Stomach (tissue), 9 donors: ENCODE results near the gene CARHSP1. TPM values are rescaled to one million over a fixed set of nuclear protein-coding genes. Genes with fewer than 3 reads are reported as not detected.
"Not testable (repeated sequence)": the region's sequence is repeated elsewhere in the genome, so short reads cannot be mapped to it uniquely, and the experiment has no call there.

ENCODE experiments used
- DNase-seq, 2 donors: peaks; one replicate each; pipeline versions ENCODE4 v3.0.0 to v3.0.0-alpha.2; 2013 to 2019
- H3K27ac ChIP-seq, 5 donors: fragments of 200-600 bp in 4 of 5; sonication (generic) in 4 of 5; one replicate each; pipeline ENCODE4 v1.5.1; 2013 to 2019; ENCODE audit warnings: mild to moderate bottlenecking in 1 of 5, moderate library complexity in 1 of 5
- H3K27me3 ChIP-seq, 3 donors: fragments of 200-600 bp; sonication (generic); one replicate each; pipeline ENCODE4 v1.5.1; 2017 to 2019; ENCODE audit warnings: mixed run types in 1 of 3
- H3K36me3 ChIP-seq, 4 donors: fragments of 200-600 bp; sonication (generic); 1 replicate in 3 of 4; 2 replicates in 1 of 4; pipeline ENCODE4 v1.5.1; 2016 to 2019
- H3K4me1 ChIP-seq, 4 donors: fragments of 200-600 bp; sonication (generic); one replicate each; pipeline ENCODE4 v1.5.1; 2016 to 2019
- H3K4me3 ChIP-seq, 4 donors: fragments of 200-600 bp; sonication (generic) in 3 of 4; one replicate each; pipeline ENCODE4 v1.5.1; 2016 to 2019; ENCODE audit warnings: mild to moderate bottlenecking in 1 of 4
- H3K9me3 ChIP-seq, 4 donors: fragments of 200-600 bp; sonication (generic); one replicate each; pipeline ENCODE4 v1.5.1; 2016 to 2019
- EP300 ChIP-seq: sonication (generic); formaldehyde crosslinking; IDR thresholded peaks from one replicate; pipeline ENCODE4 v1.6.1; 2017; ENCODE audit warnings: antibody characterized with exemption
- POLR2A ChIP-seq, 4 donors: fragments of 450-650 bp; IDR thresholded peaks; one replicate each; pipeline ENCODE4 v1.6.1; 2016; ENCODE audit warnings: antibody characterized with exemption in 4 of 4, control low read depth in 2 of 4, mild to moderate bottlenecking in 1 of 4, moderate library complexity in 1 of 4
- POLR2AphosphoS5 ChIP-seq, 3 donors: sonication (generic); formaldehyde crosslinking; IDR thresholded peaks; one replicate each; pipeline ENCODE4 v1.6.1; 2016; ENCODE audit warnings: antibody characterized with exemption in 3 of 3
- WGBS, 5 donors: extraction: QIAGEN DNeasy Blood & Tissue Kit in 3 of 5; methylation state at CpG; one replicate each; pipeline versions ENCODE4 v1.1.5 to v1.1.7; 2013 to 2018; 5-methylcytosine and 5-hydroxymethylcytosine counted together
- intact Hi-C: fragments of 100-400 bp; cut with DNase I; formaldehyde crosslinking; loops from one replicate; pipeline ENCODE4 v1.15.1; 2023; ENCODE audit warnings: low total_unique reads
- polyA plus RNA-seq, 3 donors: library from polyadenylated mRNA; stranded (reverse); fragments of 200-250 nt; gene quantifications; one replicate each; pipeline ENCODE4 v1.2.3, GENCODE V29; 2013
- total RNA-seq, 5 donors: library from RNA; depleted of rRNA; stranded (reverse); fragments of >200 nt; gene quantifications; one replicate each; pipeline versions ENCODE4 v1.1.0 to v1.2.3, GENCODE V29; 2014 to 2016
- TF ChIP-seq, protein P1 (sequence below), 7 experiments: fragments of 450-650 bp in 4 of 7; fragments of 200-600 bp in 3 of 7; sonication (generic) in 3 of 7; IDR thresholded peaks; one replicate each; pipeline ENCODE4 v1.5.1; 2016 to 2019; ENCODE audit warnings: antibody characterized with exemption in 7 of 7, control low read depth in 2 of 7, mild to moderate bottlenecking in 1 of 7
- donor health status: healthy with polysubstance abuse.
- donor health status: Bipolar disorder and iron deficiency.
- donor health status: healthy.

Gene CARHSP1
- total and polyA plus RNA-seq, 8 donors = 2.0 to 190 (median 58.5) TPM

- Histone ChIP-seq H3K27ac (no peak overlapping the region), H3K36me3 (peaks cover 14 to 56% (median 50%) of the 10 kb centered on the region in 4 donors), H3K4me1 (peaks cover 5 to 33% (median 18%) of the 10 kb centered on the region in 4 donors), H3K27me3 (no peaks in the 10 kb centered on the region), H3K9me3 (no peaks in the 10 kb centered on the region), H3K4me3 (no peak overlapping the region)
- DNase-seq = no peak
- intact Hi-C loops = no loop called here
- TF ChIP-seq POLR2AphosphoS5 (IDR thresholded peaks at IDR 0.05) (no peak), EP300 (no peak), POLR2A (IDR thresholded peaks at IDR 0.05) (no peak)
- TF ChIP-seq, protein P1, sequence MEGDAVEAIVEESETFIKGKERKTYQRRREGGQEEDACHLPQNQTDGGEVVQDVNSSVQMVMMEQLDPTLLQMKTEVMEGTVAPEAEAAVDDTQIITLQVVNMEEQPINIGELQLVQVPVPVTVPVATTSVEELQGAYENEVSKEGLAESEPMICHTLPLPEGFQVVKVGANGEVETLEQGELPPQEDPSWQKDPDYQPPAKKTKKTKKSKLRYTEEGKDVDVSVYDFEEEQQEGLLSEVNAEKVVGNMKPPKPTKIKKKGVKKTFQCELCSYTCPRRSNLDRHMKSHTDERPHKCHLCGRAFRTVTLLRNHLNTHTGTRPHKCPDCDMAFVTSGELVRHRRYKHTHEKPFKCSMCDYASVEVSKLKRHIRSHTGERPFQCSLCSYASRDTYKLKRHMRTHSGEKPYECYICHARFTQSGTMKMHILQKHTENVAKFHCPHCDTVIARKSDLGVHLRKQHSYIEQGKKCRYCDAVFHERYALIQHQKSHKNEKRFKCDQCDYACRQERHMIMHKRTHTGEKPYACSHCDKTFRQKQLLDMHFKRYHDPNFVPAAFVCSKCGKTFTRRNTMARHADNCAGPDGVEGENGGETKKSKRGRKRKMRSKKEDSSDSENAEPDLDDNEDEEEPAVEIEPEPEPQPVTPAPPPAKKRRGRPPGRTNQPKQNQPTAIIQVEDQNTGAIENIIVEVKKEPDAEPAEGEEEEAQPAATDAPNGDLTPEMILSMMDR (IDR thresholded peaks at IDR 0.05) = no peak
- 82 to 89% (median 87%) methylated on average over 10 of the region's 10 CpGs for WGBS, 5 donors
Observed at GRCh38 chr16:8846401-8846932, 22.3 kb downstream of the CARHSP1 start.

GRCh38 chr16:8845699-8846298, 23.0 kb downstream of the CARHSP1 start:
- no peak for TF ChIP-seq POLR2A (IDR thresholded peaks at IDR 0.05)
- no peak for TF ChIP-seq EP300
- TF ChIP-seq POLR2AphosphoS5 (IDR thresholded peaks at IDR 0.05) = no peak
- TF ChIP-seq, protein P1 (IDR thresholded peaks at IDR 0.05) = no peak
- Histone ChIP-seq H3K27ac (no peak overlapping the region), H3K4me3 (no peak overlapping the region), H3K4me1 (peaks cover 5 to 31% (median 18%) of the 10 kb centered on the region in 4 donors), H3K27me3 (no peaks in the 10 kb centered on the region), H3K36me3 (peaks cover 14 to 50% (median 43%) of the 10 kb centered on the region in 4 donors), H3K9me3 (no peaks in the 10 kb centered on the region)
- no peak for DNase-seq
- WGBS, 5 donors = 77 to 87% (median 86%) methylated on average over 7 of the region's 7 CpGs
- intact Hi-C loops = no loop called here

- H3K4me3 ChIP-seq, H3K27me3 ChIP-seq, DNase-seq, intact Hi-C loops, H3K27ac ChIP-seq, H3K9me3 ChIP-seq: not testable (repeated sequence)
- Histone ChIP-seq H3K36me3 (peaks cover 0 to 26% (median 18%) of the 10 kb centered on the region in 4 donors), H3K4me1 (peaks cover 0 to 15% (median 4%) of the 10 kb centered on the region in 4 donors)
- WGBS, 5 donors = 68 to 79% (median 75%) methylated on average over 7 to 12 of the region's 12 CpGs
Observed at GRCh38 chr16:8843296-8843695, 25.5 kb downstream of the CARHSP1 start.

DNA sequence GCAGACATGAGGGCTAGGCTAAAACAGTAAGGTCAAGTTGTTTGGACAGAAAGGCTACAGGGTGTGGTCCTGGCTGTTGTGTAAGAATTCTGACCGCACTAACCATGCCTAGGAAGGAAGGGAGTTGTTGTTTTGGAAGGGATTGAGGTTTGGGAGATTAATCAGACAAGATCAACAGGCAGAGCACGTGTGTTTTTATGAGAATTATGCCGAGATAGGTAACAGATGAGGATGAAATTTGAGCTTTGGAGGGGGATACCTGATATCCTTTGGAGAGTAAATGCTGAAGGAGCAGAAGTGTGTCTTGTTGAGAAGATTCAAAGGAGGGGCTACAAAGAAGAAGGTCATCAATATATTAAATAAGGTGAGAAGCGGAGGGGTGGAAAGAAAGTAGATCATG, 26.8 kb downstream of the CARHSP1 start:
- H3K27me3 ChIP-seq, H3K4me3 ChIP-seq, DNase-seq, intact Hi-C loops, H3K9me3 ChIP-seq: not testable (repeated sequence)
- Histone ChIP-seq H3K4me1 (peaks cover 0 to 14% (median 7%) of the 10 kb centered on the region in 4 donors), H3K27ac (peak overlapping the region in 1 of 5 donors; percentile 13), H3K36me3 (peaks cover 0 to 13% (median 7%) of the 10 kb centered on the region in 4 donors)
- WGBS, 5 donors = 39 to 64% (median 58%) methylated on average over 4 of the region's 4 CpGs

DNA sequence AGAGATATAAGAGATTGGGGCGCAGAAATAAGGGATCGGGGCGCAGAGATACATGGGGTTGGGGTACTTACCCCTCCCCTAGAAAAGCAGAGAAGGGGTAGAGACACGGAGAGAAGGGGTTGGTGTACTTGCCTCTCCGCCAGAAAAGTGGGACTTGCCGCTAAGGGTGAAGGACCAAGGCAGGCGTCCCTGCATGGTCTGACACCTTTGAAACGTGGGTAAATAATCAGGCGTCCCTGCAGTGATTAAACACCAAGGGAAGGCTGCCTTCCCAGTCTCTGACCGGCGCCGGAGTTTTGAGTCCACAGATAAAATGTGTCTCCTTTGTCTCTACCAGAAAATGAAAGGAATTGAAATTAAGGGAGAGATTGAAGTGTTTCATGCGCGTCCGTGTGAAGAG, 31.2 kb downstream of the CARHSP1 start:
- H3K27me3 ChIP-seq, intact Hi-C loops: not testable (repeated sequence)

DNA sequence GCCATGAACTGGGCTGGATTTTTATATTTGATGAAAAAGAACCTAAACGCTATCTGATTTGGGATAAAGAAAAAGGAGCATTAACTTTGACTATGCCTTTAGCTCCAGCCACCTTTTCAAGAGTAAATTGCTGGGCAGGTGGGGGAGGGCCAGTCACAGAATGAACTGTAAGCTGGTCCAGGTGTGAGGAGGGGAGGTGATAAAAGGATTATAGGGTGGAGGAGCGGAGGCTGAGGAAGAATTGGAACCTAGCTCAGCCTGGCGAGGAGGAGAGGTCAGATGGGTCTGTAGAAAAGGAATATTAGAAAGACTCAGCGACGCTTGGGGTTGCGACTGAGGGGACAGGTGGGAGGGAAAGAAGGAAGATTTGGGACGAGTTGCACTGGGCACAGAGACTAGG, 32.0 kb downstream of the CARHSP1 start:
- DNase-seq, H3K9me3 ChIP-seq, H3K4me3 ChIP-seq, H3K4me1 ChIP-seq, intact Hi-C loops, H3K27me3 ChIP-seq, H3K27ac ChIP-seq: not testable (repeated sequence)
- H3K36me3 ChIP-seq = peaks cover 5 to 11% (median 10%) of the 10 kb centered on the region in 4 donors
- 77 to 93% (median 87%) methylated on average over 6 to 7 of the region's 7 CpGs for WGBS, 5 donors

More for the DNA sequence above, 31.2 kb downstream of the CARHSP1 start:
- H3K4me1 ChIP-seq, H3K36me3 ChIP-seq, H3K4me3 ChIP-seq, H3K9me3 ChIP-seq, H3K27ac ChIP-seq, DNase-seq: not testable (repeated sequence)
- WGBS, 5 donors = 55 to 71% (median 65%) methylated on average over 15 of the region's 15 CpGs
